ENCODE measurements around the gene SFSWAP.
"Not testable (repeated sequence)": the region's sequence is repeated elsewhere in the genome, so short reads cannot be mapped to it uniquely, and the experiment has no call there.

The SFSWAP gene

GRCh38 chr12:131737150-131737827, 26.4 kb downstream of the SFSWAP start:
- no peak for DNase-seq

GRCh38 chr12:131738196-131738595, 27.3 kb downstream of the SFSWAP start:
- no peak for DNase-seq

GRCh38 chr12:131740626-131741025, 29.7 kb downstream of the SFSWAP start:
- no peak for DNase-seq

GRCh38 chr12:131742761-131743160, 31.9 kb downstream of the SFSWAP start:
- not testable (repeated sequence) for DNase-seq

- DNase-seq = not testable (repeated sequence)
Measured at GRCh38 chr12:131743410-131743809, 32.5 kb downstream of the SFSWAP start.

- not testable (repeated sequence) for DNase-seq
Measured at GRCh38 chr12:131743880-131744279, 33.0 kb downstream of the SFSWAP start.

GRCh38 chr12:131744675-131745074, 33.8 kb downstream of the SFSWAP start:
- DNase-seq = not testable (repeated sequence)

- no peak for DNase-seq
Measured at GRCh38 chr12:131745706-131746105, 34.8 kb downstream of the SFSWAP start.

GRCh38 chr12:131747276-131748177, 36.6 kb downstream of the SFSWAP start:
- no peak for DNase-seq

GRCh38 chr12:131749618-131750315, 38.9 kb downstream of the SFSWAP start:
- DNase-seq = no peak

GRCh38 chr12:131751335-131751734, 40.4 kb downstream of the SFSWAP start:
- DNase-seq = no peak

- DNase-seq = no peak
Measured at GRCh38 chr12:131752451-131752850, 41.6 kb downstream of the SFSWAP start.

- DNase-seq = no peak
Measured at GRCh38 chr12:131753005-131753404, 42.1 kb downstream of the SFSWAP start.

GRCh38 chr12:131753757-131754156, 42.9 kb downstream of the SFSWAP start:
- no peak for DNase-seq

- DNase-seq = no peak
Measured at GRCh38 chr12:131754184-131754583, 43.3 kb downstream of the SFSWAP start.

- DNase-seq = no peak
Measured at GRCh38 chr12:131755305-131756113, 44.6 kb downstream of the SFSWAP start.

- DNase-seq = no peak
Measured at GRCh38 chr12:131756441-131756840, 45.6 kb downstream of the SFSWAP start.

GRCh38 chr12:131757111-131757510, 46.2 kb downstream of the SFSWAP start:
- no peak for DNase-seq

GRCh38 chr12:131758016-131758739, 47.3 kb downstream of the SFSWAP start:
- DNase-seq = no peak

- no peak for DNase-seq
Measured at GRCh38 chr12:131759176-131759575, 48.3 kb downstream of the SFSWAP start.

GRCh38 chr12:131761638-131762037, 50.7 kb downstream of the SFSWAP start:
- DNase-seq = no peak

- DNase-seq = no peak
Measured at GRCh38 chr12:131764738-131765137, 53.8 kb downstream of the SFSWAP start.
